ENCODE data around the gene AKNA. TPM values are rescaled to one million over a fixed set of nuclear protein-coding genes. Genes with fewer than 3 reads are reported as not detected.

Gene AKNA
- total RNA-seq, 1 experiment from 2014 or later, result 14.4 TPM

GRCh38 chr9:114284316-114285060 lies 103.3 kb downstream of the AKNA start:
- intact Hi-C loops (cut with micrococcal nuclease; ENCODE audit: unreplicated experiment), result no loop called here
- Histone ChIP-seq H3K4me3 (no peak overlapping the region), H3F3A (ENCODE audit: insufficient read depth, low read depth) (peaks cover under 1% of the 10 kb centered on the region; the same call in 1 of the 2 replicates), H4K20me1 (ENCODE audit: insufficient read depth) (no peaks in the 10 kb centered on the region), H3K4me2 (no peak overlapping the region), H3K9me2 (ENCODE audit: insufficient read depth) (no peaks in the 10 kb centered on the region), H3K9me3 (ENCODE audit: insufficient read depth, low read depth) (no peaks in the 10 kb centered on the region), H3K27me3 (ENCODE audit: insufficient read depth, low read depth) (no peaks in the 10 kb centered on the region), H2AFZ (no peak overlapping the region), H3K79me2 (ENCODE audit: low read depth) (no peaks in the 10 kb centered on the region), H3K36me3 (ENCODE audit: low read depth) (no peaks in the 10 kb centered on the region), H3K4me1 (replicated peaks; ENCODE audit: insufficient read depth) (peaks cover 2% of the 10 kb centered on the region), H3K27ac (no peak overlapping the region)
- no TSS peak for BruUV-seq (replicated peaks)
- ChIA-PET CTCF (no interaction called here), POLR2A (ENCODE audit: unreplicated experiment) (no interaction called here)
- TF ChIP-seq, protein P1, sequence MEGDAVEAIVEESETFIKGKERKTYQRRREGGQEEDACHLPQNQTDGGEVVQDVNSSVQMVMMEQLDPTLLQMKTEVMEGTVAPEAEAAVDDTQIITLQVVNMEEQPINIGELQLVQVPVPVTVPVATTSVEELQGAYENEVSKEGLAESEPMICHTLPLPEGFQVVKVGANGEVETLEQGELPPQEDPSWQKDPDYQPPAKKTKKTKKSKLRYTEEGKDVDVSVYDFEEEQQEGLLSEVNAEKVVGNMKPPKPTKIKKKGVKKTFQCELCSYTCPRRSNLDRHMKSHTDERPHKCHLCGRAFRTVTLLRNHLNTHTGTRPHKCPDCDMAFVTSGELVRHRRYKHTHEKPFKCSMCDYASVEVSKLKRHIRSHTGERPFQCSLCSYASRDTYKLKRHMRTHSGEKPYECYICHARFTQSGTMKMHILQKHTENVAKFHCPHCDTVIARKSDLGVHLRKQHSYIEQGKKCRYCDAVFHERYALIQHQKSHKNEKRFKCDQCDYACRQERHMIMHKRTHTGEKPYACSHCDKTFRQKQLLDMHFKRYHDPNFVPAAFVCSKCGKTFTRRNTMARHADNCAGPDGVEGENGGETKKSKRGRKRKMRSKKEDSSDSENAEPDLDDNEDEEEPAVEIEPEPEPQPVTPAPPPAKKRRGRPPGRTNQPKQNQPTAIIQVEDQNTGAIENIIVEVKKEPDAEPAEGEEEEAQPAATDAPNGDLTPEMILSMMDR (conservative IDR thresholded peaks at IDR 0.05), result no peak
- TF ChIP-seq EZH2 (IDR thresholded peaks at IDR 0.05; ENCODE audit: low read depth), result no peak
- DNase-seq, result no peak

Other genes with a start within 250 kb of the AKNA start
- 0.39 and 0.83 TPM in 2 replicates for gene COL27A1, start 232.4 kb downstream of the AKNA start, total RNA-seq (2021)
- not detected in 2 replicates for gene ORM1, start 64.9 kb downstream of the AKNA start, total RNA-seq (2021)
- gene ORM2, start 58.1 kb downstream of the AKNA start, total RNA-seq (2021), result not detected in 2 replicates
- 19.8 and 21.9 TPM in 2 replicates for gene WHRN, start 117.5 kb upstream of the AKNA start, total RNA-seq (2021)
- gene ATP6V1G1, start 199.8 kb upstream of the AKNA start, total RNA-seq (2021), result 81.9 and 90.6 TPM in 2 replicates
- gene TMEM268, start 223.3 kb upstream of the AKNA start, total RNA-seq (2021), result 6.6 and 12.1 TPM in 2 replicates

All from PC-9 (cell line).